GM18873 (cell line): ENCODE data around the gene GMCL2.

ENCODE experiments used
- ATAC-seq: cut with Tn5 transposase; IDR thresholded peaks from one replicate; pipeline ENCODE4 v1.9.1; 2021; ENCODE audit warnings: mild to moderate bottlenecking, moderate library complexity, moderate number of reproducible peaks; ENCODE audit not compliant: unreplicated experiment, low FRiP score

The GMCL2 gene

GRCh38 chr5:178149199-178149932, 37.8 kb downstream of the GMCL2 start:
- ATAC-seq = no peak

- no peak for ATAC-seq
Measured at GRCh38 chr5:178147406-178147805, 39.8 kb downstream of the GMCL2 start.

DNA sequence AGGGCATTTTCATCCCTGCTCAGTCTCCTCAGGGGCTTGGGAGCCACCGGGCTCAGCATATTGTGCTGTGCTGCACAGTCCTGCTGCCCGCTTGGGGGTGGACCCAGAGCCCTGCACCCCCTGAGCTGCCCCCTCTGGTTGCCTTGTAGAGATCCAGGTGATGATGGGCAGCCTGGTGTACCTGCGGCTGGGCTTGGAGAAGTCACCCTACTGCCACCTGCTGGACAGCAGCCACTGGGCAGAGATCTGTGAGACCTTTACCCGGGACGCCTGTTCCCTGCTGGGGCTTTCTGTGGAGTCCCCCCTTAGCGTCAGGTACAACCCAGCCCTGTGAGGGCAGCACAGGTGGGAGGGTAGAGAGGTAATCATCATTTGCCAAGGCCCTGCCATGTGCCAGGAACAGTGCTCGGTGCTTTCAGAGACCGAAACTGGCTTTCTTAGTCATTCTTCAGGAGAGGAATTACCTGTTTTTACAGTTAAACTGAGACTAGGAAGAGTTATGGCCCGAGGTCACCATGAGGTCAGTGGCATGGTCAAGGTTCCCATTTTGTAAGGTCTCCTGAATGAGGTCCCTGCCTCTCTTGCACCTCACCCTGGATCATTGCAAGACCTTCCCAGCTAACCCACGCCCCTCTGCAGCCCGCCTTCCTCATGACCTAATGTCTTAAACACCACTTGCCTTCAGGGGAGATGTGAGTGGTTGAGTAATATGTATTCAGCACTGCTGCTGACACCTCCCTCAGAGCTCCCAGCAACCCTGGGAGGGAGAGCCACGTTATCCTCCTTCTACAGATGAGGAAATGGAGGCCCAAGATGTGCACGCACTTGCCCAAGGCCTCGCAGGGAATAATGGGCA, 41.0 kb downstream of the GMCL2 start:
- no peak for ATAC-seq

DNA sequence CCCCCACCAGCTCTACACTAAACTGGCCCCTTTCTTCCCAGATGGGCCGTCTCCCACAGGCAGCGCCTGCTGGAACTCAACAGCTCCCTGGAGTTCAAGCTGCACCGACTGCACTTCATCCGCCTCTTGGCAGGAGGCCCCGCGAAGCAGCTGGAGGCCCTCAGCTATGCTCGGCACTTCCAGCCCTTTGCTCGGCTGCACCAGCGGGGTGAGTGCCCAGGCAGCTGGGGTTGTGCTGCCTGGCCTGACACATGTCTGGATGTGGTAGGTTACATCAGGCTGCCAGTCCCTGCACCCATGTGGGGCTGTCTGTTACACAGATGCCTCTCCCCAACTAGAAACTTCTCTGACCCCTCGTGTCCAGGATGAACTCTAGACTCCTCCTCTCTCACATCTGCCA, 43.3 kb downstream of the GMCL2 start:
- ATAC-seq = no peak

DNA sequence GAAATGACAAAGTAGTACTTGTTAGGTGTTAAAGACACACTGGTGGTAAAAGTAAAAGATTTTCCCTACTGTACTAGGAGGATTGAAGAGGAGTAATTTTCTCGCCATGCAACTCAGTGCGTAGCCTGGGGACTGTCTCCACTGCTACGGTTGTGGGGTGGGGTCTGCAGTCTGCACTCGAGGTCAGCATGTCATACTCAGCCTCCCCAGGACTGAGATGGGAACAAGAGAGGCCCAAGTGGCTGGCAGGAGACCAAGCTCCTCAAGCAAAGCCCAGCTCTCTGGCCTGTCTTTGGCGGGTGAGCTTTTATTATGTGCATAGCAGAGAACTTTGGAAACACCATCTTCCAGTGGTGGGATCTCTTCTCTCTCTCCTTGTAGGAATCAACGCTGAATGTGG, 43.9 kb downstream of the GMCL2 start:
- ATAC-seq = no peak

- no peak for ATAC-seq
Measured at GRCh38 chr5:178142642-178143041, 44.5 kb downstream of the GMCL2 start.

DNA sequence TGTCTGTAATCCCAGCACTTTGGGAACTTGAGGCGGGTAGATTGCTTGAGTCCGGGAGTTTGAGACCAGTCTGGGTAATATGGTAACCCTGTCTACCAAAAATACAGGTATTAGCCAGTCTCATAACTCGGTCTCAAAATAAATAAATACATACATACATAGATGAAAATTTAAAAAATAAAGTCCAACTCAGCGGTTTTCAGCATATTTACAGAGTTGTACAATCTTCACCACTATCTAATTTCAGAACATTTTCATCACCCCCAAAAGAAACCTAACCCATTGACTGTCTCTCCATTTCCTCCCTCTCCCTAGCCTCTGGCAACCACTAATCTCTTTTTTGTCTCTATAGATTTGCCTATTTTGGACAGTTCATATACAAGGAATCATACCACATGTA, 45.6 kb downstream of the GMCL2 start:
- no peak for ATAC-seq

- no peak for ATAC-seq
Measured at GRCh38 chr5:178137991-178138390, 49.2 kb downstream of the GMCL2 start.

- ATAC-seq = no peak
Measured at GRCh38 chr5:178136990-178137389, 50.2 kb downstream of the GMCL2 start.
